H7 (cell line): ENCODE data around the gene GAPT. TPM values are rescaled to one million over a fixed set of nuclear protein-coding genes. Genes with fewer than 3 reads are reported as not detected.
A peak's percentile ranks its signal among the peaks of the same experiment; 100 is the strongest.

Experiments used
- DNase-seq: peaks from one replicate; pipeline ENCODE4 v3.0.0; 2012
- H3K27me3 ChIP-seq: 2 replicates; pipeline ENCODE4 v1.6.0; 2011; ENCODE audit warnings: mild to moderate bottlenecking, low read length; ENCODE audit not compliant: control insufficient read depth, insufficient read depth
- H3K36me3 ChIP-seq: replicated peaks from 2 replicates; pipeline ENCODE4 v1.5.1; 2011; ENCODE audit warnings: low read length; ENCODE audit not compliant: control insufficient read depth, insufficient read depth
- H3K4me3 ChIP-seq: 2 replicates; pipeline ENCODE4 v1.5.1; 2011; ENCODE audit warnings: low read depth, mild to moderate bottlenecking, control low read depth, low read length, moderate library complexity; ENCODE audit not compliant: insufficient read depth
- total RNA-seq: library from RNA; depleted of rRNA; stranded (reverse); fragments of >200 nt; shearing (Covaris generic); gene quantifications from 2 replicates; pipeline ENCODE4 v1.2.3, GENCODE V29; 2014

Gene GAPT
- total RNA-seq, 1 experiment from 2014 or later = not detected

GRCh38 chr5:58481828-58482227 lies 9.4 kb upstream of the GAPT start:
- H3K4me3 ChIP-seq = no peak overlapping the region
- H3K36me3 ChIP-seq = no peaks in the 10 kb centered on the region
- H3K27me3 ChIP-seq = no peaks in the 10 kb centered on the region
- DNase-seq = no peak

- no peaks in the 10 kb centered on the region for H3K27me3 ChIP-seq
- no peak overlapping the region for H3K4me3 ChIP-seq
- DNase-seq = no peak
- no peaks in the 10 kb centered on the region for H3K36me3 ChIP-seq
Measured at GRCh38 chr5:58482536-58482935, 8.7 kb upstream of the GAPT start.

GRCh38 chr5:58484505-58484904 lies 6.7 kb upstream of the GAPT start:
- no peak for DNase-seq
- Histone ChIP-seq H3K27me3 (no peaks in the 10 kb centered on the region), H3K36me3 (no peaks in the 10 kb centered on the region), H3K4me3 (no peak overlapping the region)

GRCh38 chr5:58486290-58486689 lies 4.9 kb upstream of the GAPT start:
- no peak for DNase-seq
- Histone ChIP-seq H3K27me3 (no peaks in the 10 kb centered on the region), H3K4me3 (no peak overlapping the region), H3K36me3 (no peaks in the 10 kb centered on the region)

GRCh38 chr5:58490402-58491050 lies 709 bp upstream of the GAPT start:
- no peaks in the 10 kb centered on the region for H3K36me3 ChIP-seq
- DNase-seq = no peak
- H3K4me3 ChIP-seq = no peak overlapping the region
- H3K27me3 ChIP-seq = no peaks in the 10 kb centered on the region

GRCh38 chr5:58493141-58493540 lies 1.9 kb downstream of the GAPT start:
- Histone ChIP-seq H3K36me3 (no peaks in the 10 kb centered on the region), H3K27me3 (no peaks in the 10 kb centered on the region), H3K4me3 (no peak overlapping the region)
- DNase-seq = no peak

DNA sequence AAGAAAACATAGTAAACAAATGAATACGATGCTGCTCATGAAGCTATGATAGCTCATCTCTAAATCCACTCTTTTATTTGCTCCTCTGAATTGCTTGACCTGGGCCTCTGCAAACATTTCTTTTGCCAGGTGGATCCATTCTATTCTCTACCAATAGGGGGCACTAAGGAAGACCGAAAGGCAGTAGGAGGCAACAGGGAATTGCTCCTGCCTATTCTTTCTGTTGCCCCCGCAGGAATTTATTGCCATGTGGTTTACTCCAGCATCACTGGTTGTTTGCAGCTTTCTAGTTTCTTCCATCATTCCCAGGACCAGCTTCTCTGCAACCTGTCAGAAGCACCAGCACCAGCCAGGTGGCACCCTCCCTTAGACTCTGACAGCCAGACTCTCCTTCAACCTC lies 5.3 kb downstream of the GAPT start:
- Histone ChIP-seq H3K36me3 (no peaks in the 10 kb centered on the region), H3K4me3 (no peak overlapping the region)
- DNase-seq = peak; percentile 11

GRCh38 chr5:58497386-58497785 lies 6.2 kb downstream of the GAPT start:
- Histone ChIP-seq H3K4me3 (no peak overlapping the region), H3K27me3 (no peaks in the 10 kb centered on the region), H3K36me3 (no peaks in the 10 kb centered on the region)
- DNase-seq = no peak

More for the DNA sequence above, 5.3 kb downstream of the GAPT start:
- no peaks in the 10 kb centered on the region for H3K27me3 ChIP-seq

- no peak for DNase-seq
- no peaks in the 10 kb centered on the region for H3K27me3 ChIP-seq
- no peaks in the 10 kb centered on the region for H3K36me3 ChIP-seq
- no peak overlapping the region for H3K4me3 ChIP-seq
Measured at GRCh38 chr5:58497921-58498320, 6.7 kb downstream of the GAPT start.

DNA sequence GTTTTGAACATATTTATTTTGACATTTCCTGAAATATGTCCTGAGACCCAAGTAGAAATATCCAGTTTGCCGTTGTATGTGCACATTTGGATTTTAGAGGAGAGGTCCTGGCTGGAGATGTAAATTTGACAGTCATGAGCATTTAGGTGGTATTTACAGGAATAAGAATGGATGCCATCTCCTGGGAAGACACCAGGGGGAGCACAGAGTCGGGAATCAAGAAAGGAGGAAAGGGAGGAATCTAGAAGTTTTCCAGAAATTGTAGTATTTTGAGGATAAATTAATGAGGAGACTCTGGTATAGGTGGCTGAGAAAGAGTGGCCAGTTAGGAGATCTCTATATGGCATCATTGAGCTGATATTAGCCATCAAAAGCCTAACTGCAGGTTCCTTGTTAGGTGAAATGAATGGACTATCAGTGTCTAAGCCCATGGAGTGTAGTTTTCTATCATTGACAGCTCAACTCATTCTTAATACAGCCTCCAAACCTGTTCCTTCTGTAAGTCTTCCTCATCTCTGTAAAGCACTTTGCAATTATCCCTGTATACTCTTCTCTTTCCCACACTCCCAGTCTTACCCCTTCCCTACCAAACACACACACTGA lies 7.2 kb downstream of the GAPT start:
- Histone ChIP-seq H3K4me3 (no peak overlapping the region), H3K27me3 (no peaks in the 10 kb centered on the region), H3K36me3 (no peaks in the 10 kb centered on the region)
- peak; percentile 9 for DNase-seq

- Histone ChIP-seq H3K4me3 (no peak overlapping the region), H3K27me3 (no peaks in the 10 kb centered on the region), H3K36me3 (no peaks in the 10 kb centered on the region)
- no peak for DNase-seq
Measured at GRCh38 chr5:58499231-58499630, 8.0 kb downstream of the GAPT start.

- DNase-seq = no peak
- H3K4me3 ChIP-seq = no peak overlapping the region
- H3K27me3 ChIP-seq = no peaks in the 10 kb centered on the region
- H3K36me3 ChIP-seq = no peaks in the 10 kb centered on the region
Measured at GRCh38 chr5:58499941-58500340, 8.7 kb downstream of the GAPT start.

GRCh38 chr5:58501778-58502417 lies 10.7 kb downstream of the GAPT start:
- no peaks in the 10 kb centered on the region for H3K27me3 ChIP-seq
- H3K4me3 ChIP-seq = no peak overlapping the region
- H3K36me3 ChIP-seq = no peaks in the 10 kb centered on the region
- no peak for DNase-seq

- H3K36me3 ChIP-seq = no peaks in the 10 kb centered on the region
- no peak overlapping the region for H3K4me3 ChIP-seq
- H3K27me3 ChIP-seq = no peaks in the 10 kb centered on the region
- no peak for DNase-seq
Measured at GRCh38 chr5:58503390-58504046, 12.3 kb downstream of the GAPT start.

GRCh38 chr5:58504766-58505165 lies 13.5 kb downstream of the GAPT start:
- Histone ChIP-seq H3K27me3 (no peaks in the 10 kb centered on the region), H3K36me3 (no peaks in the 10 kb centered on the region), H3K4me3 (no peak overlapping the region)
- no peak for DNase-seq
